Measurements from ENCODE around the gene CNOT6. TPM values are rescaled to one million over a fixed set of nuclear protein-coding genes. Genes with fewer than 3 reads are reported as not detected.
"Not testable (repeated sequence)": the region's sequence is repeated elsewhere in the genome, so short reads cannot be mapped to it uniquely, and the experiment has no call there.

Gene CNOT6
- total RNA-seq, 2 donors from 2014 or later = 28.7 to 37.0 TPM

DNA sequence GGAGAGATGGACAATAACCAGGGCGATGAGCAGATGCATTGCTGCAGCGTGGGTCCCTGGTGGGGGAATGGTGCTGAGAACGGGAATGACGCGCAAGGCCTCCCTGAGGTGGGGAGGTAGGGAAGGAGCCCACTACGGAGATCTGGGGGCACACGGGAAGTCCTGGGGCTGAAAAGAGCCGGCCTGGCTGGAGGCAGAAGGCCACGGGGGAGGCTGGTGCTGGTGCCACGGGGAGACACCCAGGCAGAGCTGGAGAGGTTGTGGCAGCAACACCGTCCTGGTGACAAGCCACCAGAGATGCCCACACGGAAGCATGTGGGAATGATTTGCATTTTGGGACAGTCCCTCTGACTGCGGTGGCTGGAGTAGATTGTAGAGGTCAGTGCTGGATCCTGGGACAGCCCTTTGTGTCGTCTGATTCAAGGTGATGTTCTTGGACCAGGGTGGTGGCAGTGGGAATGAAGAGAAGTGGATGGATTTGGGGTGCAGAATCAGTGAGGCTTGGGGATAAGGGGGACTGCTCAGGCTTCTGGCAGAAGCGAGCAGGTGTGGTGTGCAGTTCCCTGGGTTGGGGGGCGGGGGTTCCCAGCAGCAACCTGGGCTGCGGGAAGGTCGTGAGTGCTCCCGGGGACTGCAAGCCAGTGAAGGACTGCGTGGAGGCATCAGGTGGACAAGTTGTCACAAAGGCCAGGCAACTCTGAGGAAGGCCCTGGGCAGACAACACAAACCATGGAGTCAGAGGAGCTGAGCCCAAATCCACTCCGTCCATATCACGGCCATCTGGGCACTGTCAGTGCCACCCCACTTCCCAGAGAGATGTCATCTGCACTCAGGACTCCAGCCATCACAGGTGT is 25.2 kb upstream of the CNOT6 start:
- DNase-seq (ENCODE audit: low spot score in 2 of 2) (no peak), ATAC-seq (no peak)
- H3K9me3 Mint-ChIP-seq = no peaks in the 10 kb centered on the region
- no peaks in the 10 kb centered on the region for H3K36me3 Mint-ChIP-seq
- H3K27ac Mint-ChIP-seq = peak overlapping the region in 1 of 2 donors; percentile 86

DNA sequence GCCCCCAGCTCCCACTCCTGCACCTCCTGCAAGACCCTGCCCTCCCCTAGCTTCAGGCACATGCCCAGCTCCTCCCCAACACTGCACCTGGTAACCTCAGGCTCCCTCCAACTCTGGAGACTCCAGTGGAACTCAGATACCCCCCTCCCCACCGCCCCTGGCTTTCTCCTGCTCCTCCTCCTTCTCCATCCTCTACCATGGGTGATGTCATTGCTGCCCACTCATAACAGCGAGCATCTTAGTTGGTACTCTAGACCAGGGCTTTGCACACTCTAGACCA is 24.7 kb upstream of the CNOT6 start:
- Mint-ChIP-seq H3K36me3 (no peaks in the 10 kb centered on the region), H3K9me3 (no peaks in the 10 kb centered on the region), H3K27ac (no peak overlapping the region)
- no peak for DNase-seq (ENCODE audit: low spot score in 2 of 2)
- no peak for ATAC-seq

DNA sequence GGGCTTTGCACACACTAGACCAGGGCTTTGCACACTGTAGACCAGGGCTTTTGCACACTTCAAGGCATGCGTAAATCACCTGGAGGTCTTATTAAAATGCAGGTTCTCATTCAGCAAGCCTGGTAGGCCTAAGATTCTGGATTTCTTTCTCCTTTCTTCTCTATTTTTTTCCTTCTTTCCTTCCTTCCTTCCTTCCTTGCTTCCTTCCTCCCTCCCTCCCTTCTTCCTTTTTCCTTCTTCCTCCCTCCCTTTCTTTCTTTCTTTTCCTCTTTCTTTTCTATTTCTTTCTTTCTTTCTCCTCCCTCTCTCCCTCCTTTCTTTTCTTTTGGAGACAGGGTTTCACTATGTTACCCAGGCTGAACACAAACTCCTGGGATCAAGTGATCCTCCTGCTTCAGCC is 24.3 kb upstream of the CNOT6 start:
- DNase-seq (ENCODE audit: low spot score in 2 of 2) (no peak), ATAC-seq (no peak)
- Mint-ChIP-seq H3K27ac (no peak overlapping the region), H3K36me3 (no peaks in the 10 kb centered on the region), H3K9me3 (no peaks in the 10 kb centered on the region)

DNA sequence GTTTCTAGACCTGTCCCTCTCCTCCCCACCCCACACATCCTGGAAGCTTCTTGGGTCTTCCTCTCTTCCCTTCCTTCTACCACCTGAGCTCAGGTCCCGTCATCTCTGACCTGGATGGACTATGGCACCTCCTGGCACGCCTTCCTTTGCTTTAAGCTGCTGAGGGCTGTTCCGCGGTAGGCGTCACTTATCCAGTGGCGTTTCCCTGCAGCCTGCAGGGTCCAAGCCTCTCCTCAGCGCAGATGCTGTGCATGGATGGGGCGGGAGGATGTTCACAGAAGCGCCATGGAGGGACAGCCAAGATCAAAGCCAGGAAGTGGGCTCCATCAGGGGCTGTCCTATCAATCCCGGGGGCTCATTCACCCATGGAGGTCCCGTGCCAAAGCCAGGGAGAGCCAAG is 23.8 kb upstream of the CNOT6 start:
- Mint-ChIP-seq H3K9me3 (no peaks in the 10 kb centered on the region), H3K36me3 (no peaks in the 10 kb centered on the region), H3K27ac (no peak overlapping the region)
- no peak for ATAC-seq
- DNase-seq (ENCODE audit: low spot score in 2 of 2) = no peak

- peak in 1 of 2 donors; percentile 70 for DNase-seq (ENCODE audit: low spot score in 2 of 2)
- Mint-ChIP-seq H3K9me3 (no peaks in the 10 kb centered on the region), H3K36me3 (no peaks in the 10 kb centered on the region), H3K27ac (no peak overlapping the region)
- ATAC-seq = peak; percentile 68 to 86
These were observed 23.1 kb upstream of the CNOT6 start for GRCh38 chr5:180470966-180471582.

- DNase-seq (ENCODE audit: low spot score in 2 of 2) (no peak), ATAC-seq (no peak)
- H3K27ac Mint-ChIP-seq = no peak overlapping the region
These were observed 22.3 kb upstream of the CNOT6 start for GRCh38 chr5:180471866-180472265.

GRCh38 chr5:180472269-180472668 is 21.9 kb upstream of the CNOT6 start:
- Mint-ChIP-seq H3K27ac (no peak overlapping the region), H3K9me3 (no peaks in the 10 kb centered on the region), H3K36me3 (no peaks in the 10 kb centered on the region)
- DNase-seq (ENCODE audit: low spot score in 2 of 2) (no peak), ATAC-seq (no peak)

More at GRCh38 chr5:180471866-180472265, 22.3 kb upstream of the CNOT6 start:
- H3K9me3 Mint-ChIP-seq = no peaks in the 10 kb centered on the region
- no peaks in the 10 kb centered on the region for H3K36me3 Mint-ChIP-seq

DNA sequence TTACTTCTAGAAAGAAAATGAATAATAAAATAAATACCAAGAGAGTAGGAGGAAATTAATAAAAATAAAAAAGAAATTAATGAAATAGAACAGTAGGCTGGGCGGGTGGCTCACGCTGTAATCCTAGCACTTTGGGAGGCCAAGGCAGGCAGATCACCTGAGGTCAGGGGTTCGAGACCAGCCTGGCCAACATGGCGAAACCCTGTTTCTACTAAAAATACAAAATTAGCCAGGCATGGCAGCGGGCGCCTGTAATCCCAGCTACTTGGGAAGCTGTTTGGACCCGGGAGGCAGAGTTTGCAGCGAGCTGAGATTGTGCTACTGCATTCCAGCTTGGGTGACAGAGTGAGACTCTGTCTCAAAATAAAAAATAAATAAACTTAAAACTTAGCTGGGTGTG is 20.8 kb upstream of the CNOT6 start:
- not testable (repeated sequence) for H3K9me3 Mint-ChIP-seq; DNase-seq (ENCODE audit: low spot score in 2 of 2); ATAC-seq; H3K36me3 Mint-ChIP-seq
- H3K27ac Mint-ChIP-seq = peak overlapping the region in 1 of 2 donors; percentile 50

DNA sequence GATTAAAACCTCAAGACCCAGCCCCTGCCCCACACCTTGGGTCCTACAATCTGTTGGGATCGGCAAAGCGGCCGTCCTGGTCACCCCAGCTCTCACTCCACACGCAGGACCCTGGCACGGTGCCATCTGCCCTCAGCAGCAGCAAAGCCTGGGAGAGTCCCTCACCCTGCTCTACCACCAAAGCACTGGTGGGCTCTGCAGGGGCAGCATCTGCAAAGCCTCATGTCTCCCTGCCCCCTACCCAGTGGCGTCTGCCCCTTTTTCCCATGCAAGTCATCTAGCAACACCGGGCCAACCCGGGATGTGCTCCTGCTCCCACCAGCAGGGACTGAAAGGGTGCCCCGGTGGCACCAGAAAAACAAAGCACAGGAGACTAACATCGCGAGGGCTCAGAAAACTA is 19.6 kb upstream of the CNOT6 start:
- Mint-ChIP-seq H3K27ac (no peak overlapping the region), H3K9me3 (no peaks in the 10 kb centered on the region), H3K36me3 (no peaks in the 10 kb centered on the region)
- ATAC-seq (no peak), DNase-seq (ENCODE audit: low spot score in 2 of 2) (peak in 1 of 2 donors; percentile 37)

DNA sequence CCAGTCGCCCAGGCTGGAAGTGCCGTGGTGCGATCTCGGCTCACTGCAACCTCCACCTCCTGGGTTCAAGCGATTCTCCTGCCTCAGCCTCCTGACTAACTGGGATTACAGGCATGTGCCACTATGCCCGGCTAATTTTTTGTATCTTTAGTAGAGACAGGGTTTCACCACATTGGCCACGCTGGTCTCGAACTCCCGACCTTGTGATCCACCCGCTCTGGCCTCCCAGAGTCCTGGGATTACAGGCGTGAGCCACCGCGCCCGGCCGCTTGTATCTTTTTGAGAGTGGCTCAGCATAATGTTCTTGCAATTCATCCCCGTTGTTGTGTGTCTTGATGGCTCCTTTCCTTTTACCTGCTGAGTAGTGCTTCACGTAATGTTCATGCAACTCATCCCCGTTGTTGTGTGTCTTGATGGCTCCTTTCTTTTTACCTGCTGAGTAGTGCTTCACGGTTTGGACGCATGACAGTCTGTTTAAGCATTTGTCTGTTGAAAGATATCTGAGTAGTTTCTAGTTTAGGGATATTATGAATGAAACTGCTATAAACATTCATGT is 18.1 kb upstream of the CNOT6 start:
- peak in 1 of 2 donors; percentile 20 for DNase-seq (ENCODE audit: low spot score in 2 of 2)
- not testable (repeated sequence) for H3K36me3 Mint-ChIP-seq, H3K9me3 Mint-ChIP-seq, ATAC-seq, H3K27ac Mint-ChIP-seq

- H3K9me3 Mint-ChIP-seq = no peaks in the 10 kb centered on the region
- ATAC-seq (no peak), DNase-seq (ENCODE audit: low spot score in 2 of 2) (no peak)
- no peak overlapping the region for H3K27ac Mint-ChIP-seq
- H3K36me3 Mint-ChIP-seq = no peaks in the 10 kb centered on the region
These were observed 9.4 kb upstream of the CNOT6 start for GRCh38 chr5:180484813-180485212.

DNA sequence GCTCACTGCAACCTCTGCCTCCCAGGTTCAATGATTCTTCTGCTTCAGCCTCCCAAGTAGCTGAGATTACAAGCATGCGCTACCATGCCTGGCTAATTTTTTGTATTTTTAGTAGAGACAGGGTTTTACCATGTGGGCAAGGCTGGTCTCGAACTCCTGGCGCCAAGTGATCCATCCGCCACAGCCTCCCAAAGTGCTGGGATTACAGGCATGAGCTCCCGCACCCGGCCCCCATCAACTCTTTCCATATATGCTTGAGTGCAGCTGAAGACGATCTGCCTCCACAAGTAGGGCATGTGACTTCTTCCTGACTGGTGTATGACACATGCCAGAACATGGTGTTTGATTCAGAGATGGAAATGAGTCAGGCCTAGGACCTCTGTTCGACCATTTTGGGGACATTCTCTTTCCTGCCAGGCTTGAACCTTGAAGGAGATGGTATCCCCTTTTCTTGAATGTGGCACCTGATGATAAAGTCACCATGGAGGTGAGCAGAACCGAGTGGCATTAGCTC is 7.5 kb upstream of the CNOT6 start:
- peak in 1 of 2 donors; percentile 36 for ATAC-seq
- Mint-ChIP-seq H3K36me3 (no peaks in the 10 kb centered on the region), H3K27ac (no peak overlapping the region), H3K9me3 (no peaks in the 10 kb centered on the region)
- no peak for DNase-seq (ENCODE audit: low spot score in 2 of 2)

GRCh38 chr5:180487556-180487955 is 6.6 kb upstream of the CNOT6 start:
- Mint-ChIP-seq H3K27ac (no peak overlapping the region), H3K36me3 (no peaks in the 10 kb centered on the region), H3K9me3 (no peaks in the 10 kb centered on the region)
- DNase-seq (ENCODE audit: low spot score in 2 of 2) (no peak), ATAC-seq (no peak)

DNA sequence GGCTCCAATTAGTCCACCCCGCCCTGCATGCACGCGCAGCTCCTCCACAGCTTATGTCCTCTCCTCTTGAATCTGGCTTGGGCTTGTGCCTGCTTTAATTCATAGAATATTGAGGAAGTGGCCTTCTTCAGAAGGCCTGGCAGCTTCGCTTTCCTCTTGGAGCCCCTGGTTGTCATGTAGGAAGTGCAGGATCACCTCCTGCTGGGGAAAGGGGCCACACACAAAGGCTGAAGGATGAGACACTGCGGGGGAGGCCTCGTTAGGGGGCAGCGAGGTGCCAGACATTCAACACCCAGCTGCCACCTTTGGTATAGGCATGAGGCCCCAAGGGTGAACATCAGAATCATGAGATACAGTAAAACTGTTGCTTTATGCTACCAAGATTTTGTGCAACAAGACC is 2.7 kb upstream of the CNOT6 start:
- H3K27ac Mint-ChIP-seq = no peak overlapping the region
- peaks cover 0 to 19% of the 10 kb centered on the region in 2 donors for H3K36me3 Mint-ChIP-seq
- H3K9me3 Mint-ChIP-seq = no peaks in the 10 kb centered on the region
- DNase-seq (ENCODE audit: low spot score in 2 of 2) = no peak
- no peak for ATAC-seq

GRCh38 chr5:180492226-180492903 is 1.8 kb upstream of the CNOT6 start:
- H3K27ac Mint-ChIP-seq = peak overlapping the region in 1 of 2 donors; percentile 94
- DNase-seq (ENCODE audit: low spot score in 2 of 2) (no peak), ATAC-seq (no peak)
- H3K36me3 Mint-ChIP-seq = peaks cover 0 to 19% of the 10 kb centered on the region in 2 donors
- no peaks in the 10 kb centered on the region for H3K9me3 Mint-ChIP-seq

DNA sequence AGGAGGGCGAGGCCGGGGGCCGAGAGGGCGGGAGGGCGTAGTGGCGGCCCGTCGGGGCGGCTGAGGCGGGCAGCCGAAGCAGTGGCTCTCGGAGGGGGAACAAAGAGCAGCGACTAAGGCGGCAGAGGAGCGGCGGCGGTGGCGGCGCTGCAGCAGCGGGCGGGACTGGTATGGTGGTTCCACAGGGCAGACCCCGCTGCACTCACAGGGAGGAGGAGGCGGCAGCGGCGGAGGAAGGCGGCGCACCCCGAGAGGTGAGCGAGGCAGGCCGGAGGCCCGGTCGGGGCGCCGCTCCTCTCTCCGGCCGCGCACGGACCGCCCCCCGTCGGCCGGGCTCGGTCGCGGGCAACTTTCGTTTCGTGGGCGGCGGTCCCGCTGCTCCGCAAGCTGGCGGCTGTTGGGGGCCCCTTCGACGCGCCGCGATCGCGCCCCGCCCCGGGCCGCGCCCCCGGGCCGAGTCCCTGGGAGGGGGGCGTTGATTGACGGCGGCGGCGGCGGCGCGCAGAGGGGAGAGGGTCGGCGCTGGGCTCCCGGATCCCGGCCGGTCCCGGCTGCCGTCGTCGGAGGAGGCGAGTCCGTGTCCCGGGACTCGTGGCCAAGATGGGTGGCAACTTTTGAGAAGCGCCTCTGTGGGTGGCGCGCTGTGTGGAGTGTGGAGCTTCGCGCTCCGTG is 467 bp downstream of the CNOT6 start:
- DNase-seq (ENCODE audit: low spot score in 2 of 2) (peak; percentile 49 to 57), ATAC-seq (peak; percentile 33 to 52)
- Mint-ChIP-seq H3K36me3 (peaks cover 0 to 22% of the 10 kb centered on the region in 2 donors), H3K27ac (peak overlapping the region; percentile 85 to 94), H3K9me3 (no peaks in the 10 kb centered on the region)

Data from activated naive CD4-positive, alpha-beta T cell treated with anti-CD3 and anti-CD28 coated beads, Interleukin-2, amount 50 U/mL, for 72 hours (primary cell).